Endothelial cell of umbilical vein (primary cell): Measurements from ENCODE around the gene DENND1A. TPM values are rescaled to one million over a fixed set of nuclear protein-coding genes. Genes with fewer than 3 reads are reported as not detected.

ENCODE experiments used
- BruUV-seq: library from RNA; stranded (reverse); fragments of 400-500 nt; replicated peaks from 2 replicates; lab custom pipeline; 2021; lab: Mats Ljungman, UMichigan
- CTCF ChIA-PET: fragments of 300-600, 350-600 bp; sonication (Branson Sonifier 250); formaldehyde crosslinking; loops from one replicate; lab custom pipeline; 2021; ENCODE audit warnings: antibody characterized with exemption, inconsistent platforms; lab: Charles Lee
- POLR2A ChIA-PET: fragments of 300-600, 350-600 bp; sonication (Branson Sonifier 250); formaldehyde crosslinking; loops from one replicate; lab custom pipeline; 2021; ENCODE audit warnings: antibody characterized with exemption, inconsistent platforms; lab: Charles Lee
- DNase-seq: peaks from one replicate; pipeline ENCODE4 v3.0.0-alpha.2; 2011; ENCODE audit warnings: low read depth, low spot score
- FAIRE-seq: peaks from 2 replicates; lab custom pipeline; 2011; peaks lifted over from hg19 to GRCh38; lab: Jason Lieb, UNC
- H2AFZ ChIP-seq: 2 replicates; pipeline ENCODE4 v1.6.0; 2012; ENCODE audit warnings: low read depth, low read length, control low read depth, inconsistent platforms
- H3K27ac ChIP-seq: 2 replicates; pipeline ENCODE4 v1.5.1; 2011; ENCODE audit warnings: low read depth, mild to moderate bottlenecking, control low read depth, low read length, moderate library complexity; ENCODE audit not compliant: insufficient read depth
- H3K27me3 ChIP-seq, 2 experiments: 2 replicates each; pipeline versions ENCODE4 v1.6.0 to v1.6.1; 2011; ENCODE audit warnings: low read length in 2 of 2, mixed read lengths in 1 of 2; ENCODE audit not compliant: control insufficient read depth in 2 of 2, insufficient read depth in 2 of 2
- H3K36me3 ChIP-seq, 2 experiments: 2 replicates in 1 of 2; 3 replicates in 1 of 2; pipeline ENCODE4 v1.5.1; 2011; ENCODE audit warnings: low read length in 2 of 2, mild to moderate bottlenecking in 1 of 2, moderate library complexity in 1 of 2; ENCODE audit not compliant: control insufficient read depth in 2 of 2, insufficient read depth in 2 of 2; ENCODE audit errors: extremely low read depth in 1 of 2
- H3K4me1 ChIP-seq: 3 replicates; pipeline ENCODE4 v1.5.1; 2011; ENCODE audit warnings: mild to moderate bottlenecking, low read length; ENCODE audit not compliant: control insufficient read depth, insufficient read depth; ENCODE audit errors: extremely low read depth
- H3K4me2 ChIP-seq: 2 replicates; pipeline ENCODE4 v1.6.1; 2011; ENCODE audit warnings: low read length, control low read depth, mixed read lengths; ENCODE audit not compliant: insufficient read depth
- H3K4me3 ChIP-seq, 3 experiments: fragments of 200-600 bp in 1 of 3; sonication (generic), shearing (Covaris generic) in 1 of 3; replicated peaks in 1 of 3; 2 replicates each; pipeline ENCODE4 v1.5.1; 2011 to 2016; ENCODE audit warnings: control low read depth in 3 of 3, low read length in 3 of 3, mild to moderate bottlenecking in 2 of 3, inconsistent platforms in 1 of 3, low read depth in 1 of 3, moderate library complexity in 1 of 3; ENCODE audit not compliant: insufficient read depth in 1 of 3
- H3K79me2 ChIP-seq: 2 replicates; pipeline ENCODE4 v1.6.0; 2012; ENCODE audit warnings: low read length, inconsistent platforms; ENCODE audit not compliant: control insufficient read depth, insufficient read depth
- H3K9ac ChIP-seq: replicated peaks from 2 replicates; pipeline ENCODE3; 2011; ENCODE audit warnings: low read length, control low read depth; ENCODE audit not compliant: insufficient read depth; ENCODE audit errors: extremely low read depth
- H3K9me1 ChIP-seq: replicated peaks from 3 replicates; pipeline ENCODE4 v1.6.0; 2011; ENCODE audit warnings: mild to moderate bottlenecking, low read length; ENCODE audit not compliant: control insufficient read depth, insufficient read depth; ENCODE audit errors: extremely low read depth
- H3K9me3 ChIP-seq: replicated peaks from 2 replicates; pipeline ENCODE4 v1.5.1; 2012; ENCODE audit warnings: low read length, inconsistent platforms; ENCODE audit not compliant: control insufficient read depth, insufficient read depth
- H4K20me1 ChIP-seq: replicated peaks from 2 replicates; pipeline ENCODE3; 2011; ENCODE audit warnings: mild to moderate bottlenecking, low read length; ENCODE audit not compliant: control insufficient read depth, insufficient read depth; ENCODE audit errors: extremely low read depth
- CTCF ChIP-seq, 2 donors: IDR thresholded peaks; 1 replicate in 1 of 2; 2 replicates in 1 of 2; pipeline ENCODE4 v1.5.1; 2011; ENCODE audit warnings: low read length in 2 of 2, mild to moderate bottlenecking in 2 of 2, moderate library complexity in 2 of 2, control low read depth in 1 of 2, inconsistent platforms in 1 of 2, low read depth in 1 of 2; ENCODE audit not compliant: insufficient read depth in 1 of 2; ENCODE audit errors: extremely low read depth in 1 of 2
- EZH2 ChIP-seq: IDR thresholded peaks from 2 replicates; pipeline ENCODE4 v1.6.1; 2012; ENCODE audit warnings: borderline replicate concordance, low read depth, mild to moderate bottlenecking, moderate library complexity, low read length, inconsistent platforms; ENCODE audit not compliant: severe bottlenecking
- FOS ChIP-seq: IDR thresholded peaks from 2 replicates; pipeline ENCODE4 v1.6.1; 2011; ENCODE audit warnings: mild to moderate bottlenecking, low read length, moderate library complexity, borderline replicate concordance; ENCODE audit not compliant: insufficient read depth
- GATA2 ChIP-seq: IDR thresholded peaks from 2 replicates; pipeline ENCODE4 v1.7.0; 2011; ENCODE audit warnings: low read depth, mild to moderate bottlenecking, moderate library complexity, mixed read lengths, low read length; ENCODE audit not compliant: insufficient read length, insufficient read depth
- JUN ChIP-seq: IDR thresholded peaks from 2 replicates; pipeline ENCODE4 v1.6.1; 2011; ENCODE audit warnings: borderline replicate concordance, low read depth; ENCODE audit not compliant: insufficient read length, insufficient read depth
- MAX ChIP-seq: IDR thresholded peaks from 2 replicates; pipeline ENCODE4 v1.6.1; 2011; ENCODE audit not compliant: insufficient read depth, insufficient read length
- MYC ChIP-seq: IDR thresholded peaks from one replicate; pipeline ENCODE4 v1.6.1; 2011; ENCODE audit warnings: mild to moderate bottlenecking, low read depth, low read length
- POLR2A ChIP-seq: IDR thresholded peaks from 2 replicates; pipeline ENCODE4 v1.6.1; 2012; ENCODE audit warnings: low read depth, mild to moderate bottlenecking, control low read depth, low read length
- POLR2AphosphoS5 ChIP-seq: IDR thresholded peaks from 2 replicates; pipeline ENCODE4 v1.6.1; 2012; ENCODE audit warnings: low read depth, mild to moderate bottlenecking, control low read depth, low read length, moderate library complexity; ENCODE audit not compliant: insufficient read depth
- dilution Hi-C: fragments of 300-500 bp; cut with MboI; formaldehyde crosslinking; loops from one replicate; pipeline ENCODE4 v1.15.0; 2019; ENCODE audit warnings: low sequenced_read_pairs; ENCODE audit not compliant: extremely low pct_ligation_motif_present
- intact Hi-C: fragments of 100-400 bp; cut with micrococcal nuclease; formaldehyde crosslinking; loops from one replicate; pipeline ENCODE4 v1.10.0; 2022
- polyA plus RNA-seq, 4 experiments: library from polyadenylated mRNA; depleted of rRNA in 3 of 4; stranded (reverse) in 3 of 4; unstranded in 1 of 4; fragments of >200 nt; gene quantifications; 2 replicates each; pipeline versions ENCODE4 v1.2.1 to v1.2.3, GENCODE V29; 2011 to 2012; ENCODE audit warnings: missing spikeins in 1 of 4
- total RNA-seq: library from RNA; stranded (reverse); gene quantifications from 2 replicates; pipeline ENCODE4 v1.2.3, GENCODE V29; 2021

Gene DENND1A
- total and polyA plus RNA-seq, 2 donors (not counting 3 experiments of a cell fraction or from before 2014, with no cell fraction given): 18.5 to 24.5 TPM

GRCh38 chr9:123421186-123421585, 508.7 kb downstream of the DENND1A start:
- intact Hi-C loops (no loop called here), dilution Hi-C loops (no loop called here)
- DNase-seq: no peak
- FAIRE-seq: no peak
- Histone ChIP-seq H2AFZ (no peak overlapping the region), H3K4me2 (no peak overlapping the region), H3K9me1 (no peaks in the 10 kb centered on the region), H3K4me1 (no peaks in the 10 kb centered on the region), H4K20me1 (no peaks in the 10 kb centered on the region), H3K36me3 (no peaks in the 10 kb centered on the region), H3K79me2 (no peaks in the 10 kb centered on the region), H3K9ac (no peak overlapping the region), H3K9me3 (no peaks in the 10 kb centered on the region), H3K4me3 (no peak overlapping the region), H3K27ac (no peak overlapping the region), H3K27me3 (no peaks in the 10 kb centered on the region)
- ChIA-PET POLR2A (no interaction called here), CTCF (no interaction called here)
- TF ChIP-seq JUN (no peak), FOS (no peak), CTCF (IDR thresholded peaks at IDR 0.05; ENCODE audit: extremely low read depth in 1 of 2, insufficient read depth in 1 of 2, low read depth in 1 of 2, low read length in 2 of 2) (no peak), EZH2 (no peak), MAX (no peak), POLR2A (no peak), POLR2AphosphoS5 (no peak), GATA2 (no peak), MYC (no peak)
- BruUV-seq: no TSS peak
